T-cell (primary cell): ENCODE measurements around the gene MROH2A. TPM values are rescaled to one million over a fixed set of nuclear protein-coding genes. Genes with fewer than 3 reads are reported as not detected.

ENCODE experiments used
- ATAC-seq, 4 experiments: fragments of 200-7000 bp in 3 of 4; fragments of 150-1000 bp in 1 of 4; cut with Tn5 transposase; replicated peaks in 1 of 4; 1 replicate in 3 of 4; 2 replicates in 1 of 4; pipeline ENCODE4 v1.10.0; 2021; ENCODE audit warnings: moderate library complexity in 3 of 4, mild to moderate bottlenecking in 2 of 4, moderate number of reproducible peaks in 1 of 4
- CTCF ChIA-PET, 2 donors: fragments of 300-600 bp; sonication (Branson Sonifier 250); formaldehyde crosslinking; loops; one replicate each; lab custom pipeline; 2022; ENCODE audit warnings: antibody characterized with exemption in 2 of 2; lab: Charles Lee
- POLR2A ChIA-PET, 2 donors: fragments of 300-600 bp; sonication (Branson Sonifier 250); formaldehyde crosslinking; loops; one replicate each; lab custom pipeline; 2022; ENCODE audit warnings: antibody characterized with exemption in 2 of 2; lab: Charles Lee
- DNase-seq, 35 experiments: peaks; one replicate each; pipeline versions ENCODE4 v3.0.0 to v3.0.0-alpha.2; 2013 to 2023
- H3K27ac ChIP-seq: one replicate; pipeline ENCODE4 v1.5.1; 2013; ENCODE audit warnings: low read length
- H3K27me3 ChIP-seq, 2 experiments: replicated peaks in 1 of 2; 1 replicate in 1 of 2; 2 replicates in 1 of 2; pipeline versions ENCODE4 v1.6.1 to v1.7.0; 2013; ENCODE audit warnings: low read length in 1 of 2, mixed read lengths in 1 of 2; ENCODE audit not compliant: control insufficient read depth in 2 of 2, insufficient read depth in 2 of 2; ENCODE audit errors: extremely low read depth in 1 of 2
- H3K36me3 ChIP-seq, 2 donors: 1 replicate in 1 of 2; 2 replicates in 1 of 2; pipeline versions ENCODE4 v1.6.1 to v1.7.0; 2013; ENCODE audit warnings: low read length in 1 of 2; ENCODE audit not compliant: control insufficient read depth in 2 of 2, insufficient read depth in 1 of 2; ENCODE audit errors: extremely low read depth in 1 of 2
- H3K4me1 ChIP-seq, 2 experiments: 1 replicate in 1 of 2; 2 replicates in 1 of 2; pipeline versions ENCODE4 v1.6.1 to v1.7.0; 2013; ENCODE audit warnings: low read length in 2 of 2, mixed read lengths in 1 of 2; ENCODE audit not compliant: insufficient read depth in 2 of 2, control insufficient read depth in 1 of 2; ENCODE audit errors: extremely low read depth in 1 of 2
- H3K4me3 ChIP-seq, 2 donors: 1 replicate in 1 of 2; 2 replicates in 1 of 2; pipeline versions ENCODE4 v1.5.1 to v1.7.0; 2013; ENCODE audit warnings: mild to moderate bottlenecking in 2 of 2, low read length in 1 of 2, moderate library complexity in 1 of 2; ENCODE audit not compliant: control insufficient read depth in 1 of 2; ENCODE audit errors: extremely low read depth in 1 of 2
- H3K9me3 ChIP-seq: 2 replicates; pipeline ENCODE4 v1.7.0; 2013
- H3K27ac Mint-ChIP-seq, 2 donors: one replicate each; pipeline ENCODE4 v1.8.0; 2020 to 2021; ENCODE audit warnings: mild to moderate bottlenecking in 2 of 2, mixed read lengths in 2 of 2
- H3K27me3 Mint-ChIP-seq, 2 donors: one replicate each; pipeline ENCODE4 v1.8.0; 2021 to 2022; ENCODE audit warnings: mixed read lengths in 2 of 2
- H3K36me3 Mint-ChIP-seq: one replicate; pipeline ENCODE4 v1.8.0; 2021; ENCODE audit warnings: mixed read lengths
- H3K4me1 Mint-ChIP-seq, 3 donors: one replicate each; pipeline ENCODE4 v1.8.0; 2020 to 2022; ENCODE audit warnings: mixed read lengths in 3 of 3, mild to moderate bottlenecking in 1 of 3
- H3K4me3 Mint-ChIP-seq, 3 donors: one replicate each; pipeline ENCODE4 v1.8.0; 2020 to 2022; ENCODE audit warnings: mild to moderate bottlenecking in 3 of 3, mixed read lengths in 3 of 3, moderate library complexity in 3 of 3
- H3K9me3 Mint-ChIP-seq, 3 donors: one replicate each; pipeline ENCODE4 v1.8.0; 2020 to 2022; ENCODE audit warnings: mixed read lengths in 3 of 3
- WGBS: methylation state at CpG from one replicate; pipeline ENCODE4 v1.1.5; 2013; ENCODE audit warnings: missing lambda C conversion rate; ENCODE audit not compliant: insufficient coverage; 5-methylcytosine and 5-hydroxymethylcytosine counted together
- total RNA-seq, 35 experiments: library from RNA in 6 of 35; stranded (reverse) in 6 of 35; fragments of 120-200 nt in 1 of 35; gene quantifications; one replicate each; pipeline versions ENCODE4 v1.2.1 to v1.2.4 and lab custom pipeline; 2013 to 2026

Gene MROH2A
- total RNA-seq, 5 donors from 2014 or later (not counting 1 experiment from before 2014, with no cell fraction given) = not detected

DNA sequence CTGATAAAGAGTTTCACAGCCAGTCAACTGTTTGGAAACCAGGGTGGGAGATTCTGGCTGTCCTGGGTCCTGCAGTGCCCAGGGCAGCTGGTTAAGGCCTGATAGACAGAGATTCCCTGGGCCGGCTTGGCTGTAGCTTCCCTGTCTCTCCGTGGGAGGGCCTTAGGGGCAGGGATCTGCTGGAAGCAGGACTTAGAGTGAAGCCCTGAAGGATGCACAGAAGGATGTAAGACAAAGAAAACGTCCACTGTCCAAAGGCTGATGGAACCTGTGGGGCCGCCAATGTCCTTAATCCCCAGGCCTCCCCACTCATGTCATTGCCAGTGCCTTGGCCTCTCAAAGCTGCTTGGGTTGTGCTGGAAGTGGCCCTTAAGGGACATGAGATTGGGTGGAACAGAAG lies 33.0 kb downstream of the MROH2A start:
- DNase-seq = peak in 2 of 35 experiments; percentile 2 to 9

DNA sequence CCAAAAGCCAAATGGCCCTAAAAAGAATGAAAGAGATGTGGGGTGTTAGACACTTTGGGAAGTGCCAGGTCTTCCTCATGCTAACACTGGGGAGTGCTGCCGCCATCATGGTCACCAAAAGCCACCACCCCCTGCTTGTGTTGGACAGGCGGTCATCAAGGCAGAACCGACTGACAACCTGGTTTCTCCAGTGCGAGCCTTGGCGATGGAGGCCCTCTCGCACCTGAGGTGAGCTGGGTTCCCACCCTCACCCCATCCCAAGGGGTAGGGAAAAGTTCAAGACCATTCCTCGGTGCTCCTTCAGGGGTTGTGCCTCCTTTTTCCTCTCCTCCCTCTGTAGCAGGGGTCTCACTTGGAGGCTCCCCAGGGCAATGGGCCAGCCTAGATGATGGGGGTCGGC lies 33.6 kb downstream of the MROH2A start:
- CTCF ChIA-PET = no interaction called here
- Histone ChIP-seq H3K27ac (no peak overlapping the region), H3K4me3 (no peak overlapping the region), H3K4me1 (no peaks in the 10 kb centered on the region), H3K27me3 (peaks cover 0 to 39% of the 10 kb centered on the region in 2 experiments), H3K36me3 (no peaks in the 10 kb centered on the region), H3K9me3 (no peaks in the 10 kb centered on the region)
- DNase-seq = peak in 1 of 35 experiments; percentile 9
- Mint-ChIP-seq H3K27ac (no peak overlapping the region), H3K36me3 (no peaks in the 10 kb centered on the region), H3K4me1 (no peaks in the 10 kb centered on the region), H3K9me3 (no peaks in the 10 kb centered on the region), H3K4me3 (no peak overlapping the region), H3K27me3 (peaks cover 8 to 35% of the 10 kb centered on the region in 2 donors)
- POLR2A ChIA-PET = no interaction called here
- 55% methylated on average over 2 of the region's 8 CpGs for WGBS
- no peak for ATAC-seq

More for the DNA sequence above, 33.0 kb downstream of the MROH2A start:
- H3K4me1 ChIP-seq = no peaks in the 10 kb centered on the region
- 66% methylated on average over 3 of the region's 4 CpGs for WGBS
- H3K36me3 ChIP-seq = no peaks in the 10 kb centered on the region
- H3K4me3 ChIP-seq = no peak overlapping the region
- no peak for ATAC-seq
- H3K4me1 Mint-ChIP-seq = no peaks in the 10 kb centered on the region
- no peak overlapping the region for H3K27ac Mint-ChIP-seq
- ChIA-PET POLR2A (no interaction called here), CTCF (no interaction called here)
- H3K27me3 Mint-ChIP-seq = peaks cover 5 to 30% of the 10 kb centered on the region in 2 donors
- H3K4me3 Mint-ChIP-seq = no peak overlapping the region
- no peaks in the 10 kb centered on the region for H3K9me3 Mint-ChIP-seq
- H3K27me3 ChIP-seq = peaks cover 0 to 38% of the 10 kb centered on the region in 2 experiments
- no peaks in the 10 kb centered on the region for H3K36me3 Mint-ChIP-seq
- H3K9me3 ChIP-seq = no peaks in the 10 kb centered on the region
- H3K27ac ChIP-seq = no peak overlapping the region

DNA sequence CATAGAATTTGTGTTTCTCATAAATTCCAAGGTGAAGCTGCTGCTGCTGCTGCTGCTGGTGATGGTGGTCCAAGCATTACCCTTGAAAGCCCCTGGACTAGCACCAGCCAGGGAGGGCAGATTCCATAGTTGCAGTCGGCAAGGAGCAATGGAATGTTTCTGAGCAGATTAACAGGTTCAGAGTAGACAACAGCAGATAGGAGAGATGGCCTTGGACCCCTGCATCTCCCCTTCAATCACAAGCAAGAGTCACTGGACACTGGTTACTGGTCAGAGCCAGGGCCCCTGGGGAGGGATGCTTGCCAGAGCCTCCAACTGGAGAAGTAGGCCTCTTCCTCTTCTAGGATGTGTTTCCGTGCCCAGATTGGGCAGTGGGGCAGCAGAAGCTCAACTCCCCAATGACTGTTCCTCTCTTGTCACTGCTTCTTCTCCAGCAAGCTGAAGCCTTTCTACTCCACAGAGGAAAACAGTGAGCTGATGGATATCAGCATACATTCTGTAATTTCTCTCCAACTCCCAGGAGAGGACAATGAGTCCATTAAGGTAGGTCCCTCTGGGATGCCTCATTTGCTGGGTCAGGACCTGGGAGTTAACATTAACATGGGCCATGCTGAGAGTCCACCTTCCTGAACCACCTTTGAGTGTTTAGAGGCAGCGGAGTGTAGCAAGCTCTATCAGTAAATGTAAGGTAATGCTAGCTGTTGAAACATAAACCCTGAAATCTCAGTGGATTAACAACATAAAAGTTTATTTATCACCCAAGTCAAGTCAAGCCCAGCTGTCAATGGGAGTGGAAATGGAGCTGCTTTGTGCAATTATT lies 35.3 kb downstream of the MROH2A start:
- H3K27me3 Mint-ChIP-seq = peaks cover 16 to 40% of the 10 kb centered on the region in 2 donors
- Histone ChIP-seq H3K27me3 (peaks cover 0 to 41% of the 10 kb centered on the region in 2 experiments), H3K36me3 (no peaks in the 10 kb centered on the region), H3K27ac (no peak overlapping the region), H3K9me3 (no peaks in the 10 kb centered on the region), H3K4me1 (no peaks in the 10 kb centered on the region), H3K4me3 (no peak overlapping the region)
- 58% methylated on average over 1 of the region's 3 CpGs for WGBS
- no peaks in the 10 kb centered on the region for H3K36me3 Mint-ChIP-seq
- no peak overlapping the region for H3K4me3 Mint-ChIP-seq
- ATAC-seq (no peak), DNase-seq (peak in 1 of 35 experiments; percentile 9)
- no peaks in the 10 kb centered on the region for H3K9me3 Mint-ChIP-seq
- CTCF ChIA-PET = no interaction called here
- H3K27ac Mint-ChIP-seq = no peak overlapping the region
- H3K4me1 Mint-ChIP-seq = peaks cover 0 to 5% (median 0%) of the 10 kb centered on the region in 3 donors
- POLR2A ChIA-PET = no interaction called here

DNA sequence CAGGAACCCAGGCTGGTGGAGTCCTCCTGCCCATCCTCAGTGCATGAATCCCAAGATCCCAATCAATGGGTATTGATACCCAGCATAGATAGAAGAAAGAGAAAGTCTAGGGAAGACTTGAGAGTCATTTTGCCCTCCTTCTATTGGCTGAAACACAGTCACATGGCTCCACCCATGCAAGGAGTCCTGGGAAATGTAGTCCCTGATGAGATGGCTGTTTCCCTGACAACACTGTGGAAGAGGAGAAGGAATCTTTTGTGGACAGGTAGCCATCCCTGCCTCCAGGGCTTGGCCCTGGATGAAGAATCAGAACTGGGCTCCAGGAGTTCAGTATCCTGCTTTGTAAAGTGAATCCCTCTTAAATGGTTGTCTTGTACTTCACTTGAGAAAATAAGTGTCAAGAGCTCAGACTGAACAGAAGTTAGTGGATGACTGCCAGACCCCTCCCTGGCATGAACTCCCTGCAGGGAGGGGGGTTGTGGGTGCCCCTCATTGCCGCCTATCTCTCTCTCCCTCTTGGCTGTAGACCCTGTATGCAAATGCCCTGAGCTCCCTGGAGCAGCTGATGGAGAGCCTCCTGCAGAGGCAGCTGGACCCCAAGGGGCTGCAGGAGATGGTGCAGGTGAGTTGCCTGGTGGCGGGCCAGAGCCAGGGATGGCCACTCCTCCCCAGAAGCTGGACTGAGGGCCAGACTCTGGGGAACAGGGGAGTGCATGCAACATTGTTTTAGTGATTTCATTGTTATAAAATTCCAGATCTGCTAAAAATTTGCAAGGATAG lies 36.1 kb downstream of the MROH2A start:
- ATAC-seq (no peak), DNase-seq (peak in 2 of 35 experiments; percentile 10 to 18)
- Histone ChIP-seq H3K4me3 (no peak overlapping the region), H3K27ac (no peak overlapping the region), H3K9me3 (no peaks in the 10 kb centered on the region), H3K27me3 (peaks cover 0 to 38% of the 10 kb centered on the region in 2 experiments), H3K4me1 (no peaks in the 10 kb centered on the region), H3K36me3 (no peaks in the 10 kb centered on the region)
- no peak overlapping the region for H3K27ac Mint-ChIP-seq
- H3K4me3 Mint-ChIP-seq = no peak overlapping the region
- no peaks in the 10 kb centered on the region for H3K36me3 Mint-ChIP-seq
- H3K27me3 Mint-ChIP-seq = peaks cover 16 to 38% of the 10 kb centered on the region in 2 donors
- peaks cover 0 to 5% (median 0%) of the 10 kb centered on the region in 3 donors for H3K4me1 Mint-ChIP-seq
- WGBS = 43% methylated on average over 1 of the region's 2 CpGs
- ChIA-PET POLR2A (no interaction called here), CTCF (no interaction called here)
- H3K9me3 Mint-ChIP-seq = no peaks in the 10 kb centered on the region

DNA sequence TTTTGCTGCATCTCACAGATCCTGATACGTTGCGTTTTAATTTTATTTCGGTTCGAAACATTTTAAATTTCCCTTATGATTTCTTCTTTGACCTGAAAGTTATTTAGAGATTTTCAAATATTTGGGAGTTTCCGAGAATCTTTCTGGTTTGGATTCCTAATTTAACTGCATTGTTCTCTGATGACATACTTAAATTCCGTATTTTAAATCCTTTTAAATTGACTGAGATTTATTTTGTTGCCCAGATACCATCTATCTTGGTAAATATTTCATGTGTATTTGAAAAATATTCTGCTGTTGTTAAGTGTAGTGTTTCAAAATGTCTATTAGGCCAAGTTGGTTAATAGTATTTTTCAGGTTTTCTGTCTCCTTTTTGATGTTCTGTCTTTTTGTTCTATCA lies 37.7 kb downstream of the MROH2A start:
- peaks cover 0 to 48% of the 10 kb centered on the region in 2 experiments for H3K27me3 ChIP-seq
- Mint-ChIP-seq H3K4me1 (peaks cover 0 to 5% (median 0%) of the 10 kb centered on the region in 3 donors), H3K27me3 (peaks cover 14 to 39% of the 10 kb centered on the region in 2 donors), H3K9me3 (no peaks in the 10 kb centered on the region), H3K36me3 (no peaks in the 10 kb centered on the region), H3K4me3 (no peak overlapping the region), H3K27ac (no peak overlapping the region)
- H3K4me1 ChIP-seq = no peaks in the 10 kb centered on the region
- H3K4me3 ChIP-seq = no peak overlapping the region
- POLR2A ChIA-PET = no interaction called here
- no peaks in the 10 kb centered on the region for H3K9me3 ChIP-seq
- CTCF ChIA-PET = no interaction called here
- DNase-seq (no peak), ATAC-seq (no peak)
- no peak overlapping the region for H3K27ac ChIP-seq
- no CpG with 5 or more reads among the region's 6 CpGs for whole genome bisulfite sequencing
- H3K36me3 ChIP-seq = no peaks in the 10 kb centered on the region

DNA sequence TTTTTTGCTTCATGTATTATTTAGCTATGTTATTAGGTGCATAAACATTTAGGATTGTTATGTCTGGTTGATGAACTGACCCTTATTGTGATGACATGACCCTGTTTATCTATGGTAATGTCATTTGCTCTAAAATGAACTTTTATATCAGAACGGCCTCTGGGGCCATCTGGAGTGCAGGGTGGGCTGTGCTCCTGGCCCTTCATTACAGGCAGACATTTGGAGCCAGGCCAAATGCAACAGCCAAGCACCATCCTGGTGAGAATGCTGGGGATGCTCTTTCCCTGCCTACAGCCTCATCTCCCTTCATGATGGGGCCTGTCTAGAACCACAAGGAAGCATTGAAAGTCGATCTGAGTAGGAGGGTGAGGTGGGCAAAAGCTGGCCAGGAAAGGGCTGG lies 38.2 kb downstream of the MROH2A start:
- Mint-ChIP-seq H3K4me1 (peaks cover 0 to 5% (median 0%) of the 10 kb centered on the region in 3 donors), H3K4me3 (no peak overlapping the region), H3K9me3 (no peaks in the 10 kb centered on the region), H3K27ac (no peak overlapping the region), H3K36me3 (no peaks in the 10 kb centered on the region), H3K27me3 (peaks cover 14 to 38% of the 10 kb centered on the region in 2 donors)
- H3K9me3 ChIP-seq = no peaks in the 10 kb centered on the region
- H3K4me3 ChIP-seq = no peak overlapping the region
- H3K4me1 ChIP-seq = no peaks in the 10 kb centered on the region
- peaks cover 0 to 47% of the 10 kb centered on the region in 2 experiments for H3K27me3 ChIP-seq
- DNase-seq (peak in 1 of 35 experiments; percentile 5), ATAC-seq (no peak)
- no CpG with 5 or more reads among the region's 2 CpGs for WGBS
- no peak overlapping the region for H3K27ac ChIP-seq
- POLR2A ChIA-PET = no interaction called here
- no peaks in the 10 kb centered on the region for H3K36me3 ChIP-seq
- CTCF ChIA-PET = no interaction called here
